Fibroblast of skin of left biceps (primary cell): ENCODE data around the gene HTRA3.

Experiments used
- DNase-seq, 2 experiments: peaks; one replicate each; pipeline ENCODE4 v3.0.0-alpha.2; 2013; ENCODE audit warnings: low read depth in 2 of 2

Gene HTRA3

GRCh38 chr4:8269535-8270417 is at the start of gene HTRA3:
Gene HTRA3, plus strand, starts transcription at chr4:8269754. Its CDS starts 215 bp downstream, at chr4:8269969.
- DNase-seq = no peak

- no peak for DNase-seq
Measured at GRCh38 chr4:8220661-8221450, 48.7 kb upstream of the HTRA3 start.

GRCh38 chr4:8221476-8221875 is 48.1 kb upstream of the HTRA3 start:
- peak; percentile 13 to 18 for DNase-seq

- DNase-seq = no peak
Measured at GRCh38 chr4:8221985-8222384, 47.6 kb upstream of the HTRA3 start.

- no peak for DNase-seq
Measured at GRCh38 chr4:8222609-8223388, 46.8 kb upstream of the HTRA3 start.

GRCh38 chr4:8224267-8224974 is 45.1 kb upstream of the HTRA3 start:
- DNase-seq = no peak

GRCh38 chr4:8224975-8225625 is 44.5 kb upstream of the HTRA3 start:
- no peak for DNase-seq

GRCh38 chr4:8225706-8226443 is 43.7 kb upstream of the HTRA3 start:
- no peak for DNase-seq

- no peak for DNase-seq
Measured at GRCh38 chr4:8227201-8227770, 42.3 kb upstream of the HTRA3 start.

- no peak for DNase-seq
Measured at GRCh38 chr4:8227771-8228318, 41.7 kb upstream of the HTRA3 start.

- peak; percentile 25 to 29 for DNase-seq
Measured at GRCh38 chr4:8228319-8229250, 41.0 kb upstream of the HTRA3 start.

- no peak for DNase-seq
Measured at GRCh38 chr4:8229331-8229975, 40.1 kb upstream of the HTRA3 start.

GRCh38 chr4:8230033-8230432 is 39.5 kb upstream of the HTRA3 start:
- no peak for DNase-seq

GRCh38 chr4:8230891-8231290 is 38.7 kb upstream of the HTRA3 start:
- no peak for DNase-seq

- DNase-seq = no peak
Measured at GRCh38 chr4:8231551-8232049, 38.0 kb upstream of the HTRA3 start.

- no peak for DNase-seq
Measured at GRCh38 chr4:8232748-8233147, 36.8 kb upstream of the HTRA3 start.

- no peak for DNase-seq
Measured at GRCh38 chr4:8233672-8234484, 35.7 kb upstream of the HTRA3 start.
